ENCODE data around the gene CLEC10A.

GRCh38 chr17:7112510-7113108, 32.6 kb upstream of the CLEC10A start:
- no peak for TF ChIP-seq CTCF (conservative IDR thresholded peaks at IDR 0.05; ENCODE audit: low read length)
- no peak for TF ChIP-seq EZH2phosphoT487 (IDR thresholded peaks at IDR 0.05; ENCODE audit: borderline replicate concordance)
